NCI-H524 treated with DMSO at 0.1 percent for 48 hours (cell line): ENCODE measurements around the gene FTO.

Experiments
- DNase-seq: peaks from one replicate; lab custom pipeline; 2025; lab: John Stamatoyannopoulos, UW

The FTO gene

GRCh38 chr16:53936052-53936451, 232.1 kb downstream of the FTO start:
- peak; percentile 82 for DNase-seq

- no peak for DNase-seq
Measured at GRCh38 chr16:53936529-53936928, 232.6 kb downstream of the FTO start.

- peak; percentile 89 for DNase-seq
Measured at GRCh38 chr16:53937161-53937880, 233.4 kb downstream of the FTO start.

- no peak for DNase-seq
Measured at GRCh38 chr16:53944025-53944424, 240.1 kb downstream of the FTO start.

GRCh38 chr16:53945996-53946395, 242.0 kb downstream of the FTO start:
- no peak for DNase-seq

GRCh38 chr16:53946746-53947386, 242.9 kb downstream of the FTO start:
- DNase-seq, result no peak

- no peak for DNase-seq
Measured at GRCh38 chr16:53947642-53948041, 243.7 kb downstream of the FTO start.

GRCh38 chr16:53948326-53948725, 244.4 kb downstream of the FTO start:
- DNase-seq, result no peak

GRCh38 chr16:53948734-53949430, 244.9 kb downstream of the FTO start:
- DNase-seq, result no peak

- no peak for DNase-seq
Measured at GRCh38 chr16:53949715-53950410, 245.9 kb downstream of the FTO start.

- DNase-seq, result no peak
Measured at GRCh38 chr16:53950677-53951076, 246.7 kb downstream of the FTO start.

- DNase-seq, result no peak
Measured at GRCh38 chr16:53952215-53953208, 248.6 kb downstream of the FTO start.

GRCh38 chr16:53953336-53953735, 249.4 kb downstream of the FTO start:
- no peak for DNase-seq

- no peak for DNase-seq
Measured at GRCh38 chr16:53955221-53955875, 251.4 kb downstream of the FTO start.

GRCh38 chr16:53958341-53958880, 254.5 kb downstream of the FTO start:
- no peak for DNase-seq

GRCh38 chr16:53960050-53960812, 256.3 kb downstream of the FTO start:
- DNase-seq, result no peak

GRCh38 chr16:53960954-53961616, 257.1 kb downstream of the FTO start:
- no peak for DNase-seq

- DNase-seq, result no peak
Measured at GRCh38 chr16:53962041-53962440, 258.1 kb downstream of the FTO start.

GRCh38 chr16:53964145-53964790, 260.3 kb downstream of the FTO start:
- no peak for DNase-seq
